ENCODE data around the gene BCL6. TPM values are rescaled to one million over a fixed set of nuclear protein-coding genes. Genes with fewer than 3 reads are reported as not detected.

Gene BCL6
- total and polyA plus RNA-seq, 2 of the 8 experiments (the other 6 are each of a cell fraction or from before 2014, with no cell fraction given) = 5.7 to 10.4 TPM

GRCh38 chr3:187718802-187719201 is 26.5 kb downstream of the BCL6 start (continued):
- TF ChIP-seq CHD7 (IDR thresholded peaks at IDR 0.05; ENCODE audit: insufficient replicate concordance, low read length) (no peak), FOSL1 (IDR thresholded peaks at IDR 0.05; ENCODE audit: insufficient read depth, low read depth, low read length) (no peak), CBX5 (IDR thresholded peaks at IDR 0.05; ENCODE audit: low read depth, low read length) (no peak), BCL11A (IDR thresholded peaks at IDR 0.05; ENCODE audit: low read depth in 2 of 2, low read length in 2 of 2) (no peak), RFX5 (IDR thresholded peaks at IDR 0.05; ENCODE audit: borderline replicate concordance, low read depth, low read length) (no peak), BACH1 (IDR thresholded peaks at IDR 0.05; ENCODE audit: low read length) (no peak), EP300 (IDR thresholded peaks at IDR 0.05; ENCODE audit: borderline replicate concordance in 1 of 2, low read depth in 2 of 2, low read length in 2 of 2) (no peak), PHF8 (conservative IDR thresholded peaks at IDR 0.05; ENCODE audit: low read depth, low read length) (no peak), GTF2F1 (IDR thresholded peaks at IDR 0.05; ENCODE audit: borderline replicate concordance, low read depth, low read length) (no peak), TBP (IDR thresholded peaks at IDR 0.05; ENCODE audit: low read depth, low read length) (no peak)
